PC-3 (cell line): Measurements from ENCODE around the gene ELAPOR1.

ENCODE experiments used
- CTCF ChIP-seq: fragments of 300-600 bp; sonication (generic); conservative IDR thresholded peaks from 2 replicates; pipeline ENCODE4 v1.5.1; 2017; ENCODE audit warnings: antibody characterized with exemption, low read depth, mild to moderate bottlenecking, low read length
- EZH2 ChIP-seq: fragments of 300-600 bp; sonication (generic); IDR thresholded peaks from one replicate; pipeline ENCODE4 v1.6.1; 2017; ENCODE audit warnings: antibody characterized with exemption, mild to moderate bottlenecking, low read length; ENCODE audit not compliant: unreplicated experiment

DNA sequence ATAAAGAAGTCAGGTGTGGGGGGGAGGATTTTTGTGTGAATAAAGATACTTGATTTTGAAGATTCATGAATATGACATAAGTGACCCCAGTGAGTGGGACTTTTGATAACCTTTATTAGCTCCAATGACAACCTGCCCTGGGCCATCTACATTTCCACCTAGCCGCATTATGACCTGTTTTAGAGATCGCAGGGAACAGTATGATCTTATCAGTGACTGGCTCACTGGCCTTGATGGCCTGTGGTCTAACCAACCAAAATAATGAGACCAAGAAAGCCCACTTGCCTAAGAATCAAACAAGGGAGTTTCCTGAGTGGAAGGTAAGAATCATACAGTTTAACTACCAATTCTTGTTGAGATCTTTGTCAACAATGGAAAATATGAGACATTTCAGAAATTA, 1.8 kb downstream of the ELAPOR1 start:
- TF ChIP-seq CTCF, result no peak
- no peak for TF ChIP-seq EZH2
